Measurements from ENCODE around the gene ZBTB21. TPM values are rescaled to one million over a fixed set of nuclear protein-coding genes. Genes with fewer than 3 reads are reported as not detected.

Gene ZBTB21
- total RNA-seq, 1 experiment from 2014 or later = 18.1 TPM

GRCh38 chr21:42047821-42048613 is 37.9 kb upstream of the ZBTB21 start:
- no peaks in the 10 kb centered on the region for H3K4me1 Mint-ChIP-seq

More at GRCh38 chr21:42047821-42048613, 37.9 kb upstream of the ZBTB21 start:
- H4K5ac ChIP-seq (ENCODE audit: insufficient read length, low read depth, low read length) = no peak overlapping the region
- no peak overlapping the region for H3K23ac ChIP-seq (ENCODE audit: insufficient read length, low read depth, low read length)
- no peak overlapping the region for H2BK12ac ChIP-seq (ENCODE audit: insufficient read length, low read depth, low read length)
- no peaks in the 10 kb centered on the region for H3K23me2 ChIP-seq (ENCODE audit: insufficient read length, low read depth, low read length, poor library complexity, severe bottlenecking)
- H3K9ac ChIP-seq (ENCODE audit: extremely low read depth, insufficient read length, low read length) = no peak overlapping the region
- no peaks in the 10 kb centered on the region for H3K9me3 ChIP-seq (ENCODE audit: control insufficient read depth, low read depth, low read length)
- no peaks in the 10 kb centered on the region for H3K27me3 ChIP-seq (ENCODE audit: insufficient read depth, low read length)
- H3K79me1 ChIP-seq (ENCODE audit: insufficient read depth, low read depth, low read length, poor library complexity, severe bottlenecking) = no peaks in the 10 kb centered on the region
- H2AK5ac ChIP-seq (ENCODE audit: insufficient read length, low read length) = no peak overlapping the region
- no peaks in the 10 kb centered on the region for H4K20me1 ChIP-seq (ENCODE audit: control insufficient read depth, insufficient read depth, insufficient read length)
- H3K9me3 Mint-ChIP-seq = peaks cover 0 to 4% of the 10 kb centered on the region in 2 experiments; a peak in 1 of 5 replicates
- no peak overlapping the region for H3K56ac ChIP-seq (ENCODE audit: insufficient read length, low read depth, low read length)
- WGBS (ENCODE audit: extremely low coverage, insufficient read length, low lambda C conversion rate) = no CpG with 5 or more reads among the region's 19 CpGs
- H4K91ac ChIP-seq (ENCODE audit: insufficient read length, low read depth, low read length) = no peak overlapping the region
- no peak overlapping the region for H2BK120ac ChIP-seq (ENCODE audit: low read depth, low read length, poor library complexity, severe bottlenecking)
- H3K4ac ChIP-seq (ENCODE audit: low read depth, low read length) = no peak overlapping the region
- H3K18ac ChIP-seq (ENCODE audit: insufficient read length, low read depth, low read length) = no peak overlapping the region
- H2AFZ ChIP-seq (ENCODE audit: low read length) = no peak overlapping the region
- H3K4me1 ChIP-seq (ENCODE audit: insufficient read depth, low read length) = no peaks in the 10 kb centered on the region
- H3T11ph ChIP-seq (ENCODE audit: low read length) = no peak overlapping the region
- no peak overlapping the region for H2BK15ac ChIP-seq (ENCODE audit: low read depth, low read length)
- H2BK5ac ChIP-seq (ENCODE audit: insufficient read length, low read length) = no peak overlapping the region
- H3K4me2 ChIP-seq (ENCODE audit: insufficient read depth, insufficient read length, low read length) = no peak overlapping the region
- no peaks in the 10 kb centered on the region for H3K79me2 ChIP-seq (ENCODE audit: insufficient read depth, low read length)
- H3K27ac Mint-ChIP-seq = no peak overlapping the region
- no peak for DNase-seq
- no peak overlapping the region for H4K8ac ChIP-seq (replicated peaks; ENCODE audit: insufficient read length, low read depth, low read length)
- no peak overlapping the region for H2BK20ac ChIP-seq (ENCODE audit: low read depth, low read length, poor library complexity, severe bottlenecking)
- no peaks in the 10 kb centered on the region for H3K36me3 Mint-ChIP-seq (ENCODE audit: insufficient read depth in 1 of 3, low read depth in 3 of 3)
- no peak overlapping the region; the same call in 1 of the 2 replicates for H3K14ac ChIP-seq (ENCODE audit: insufficient read depth, low read length)
- H3K4me3 Mint-ChIP-seq = no peak overlapping the region
- TF ChIP-seq, protein P1, sequence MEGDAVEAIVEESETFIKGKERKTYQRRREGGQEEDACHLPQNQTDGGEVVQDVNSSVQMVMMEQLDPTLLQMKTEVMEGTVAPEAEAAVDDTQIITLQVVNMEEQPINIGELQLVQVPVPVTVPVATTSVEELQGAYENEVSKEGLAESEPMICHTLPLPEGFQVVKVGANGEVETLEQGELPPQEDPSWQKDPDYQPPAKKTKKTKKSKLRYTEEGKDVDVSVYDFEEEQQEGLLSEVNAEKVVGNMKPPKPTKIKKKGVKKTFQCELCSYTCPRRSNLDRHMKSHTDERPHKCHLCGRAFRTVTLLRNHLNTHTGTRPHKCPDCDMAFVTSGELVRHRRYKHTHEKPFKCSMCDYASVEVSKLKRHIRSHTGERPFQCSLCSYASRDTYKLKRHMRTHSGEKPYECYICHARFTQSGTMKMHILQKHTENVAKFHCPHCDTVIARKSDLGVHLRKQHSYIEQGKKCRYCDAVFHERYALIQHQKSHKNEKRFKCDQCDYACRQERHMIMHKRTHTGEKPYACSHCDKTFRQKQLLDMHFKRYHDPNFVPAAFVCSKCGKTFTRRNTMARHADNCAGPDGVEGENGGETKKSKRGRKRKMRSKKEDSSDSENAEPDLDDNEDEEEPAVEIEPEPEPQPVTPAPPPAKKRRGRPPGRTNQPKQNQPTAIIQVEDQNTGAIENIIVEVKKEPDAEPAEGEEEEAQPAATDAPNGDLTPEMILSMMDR (conservative IDR thresholded peaks at IDR 0.05) = no peak
- peaks cover 4% of the 10 kb centered on the region; the same call in 1 of the 2 replicates for H3K27me3 Mint-ChIP-seq (ENCODE audit: low read depth)
- no peak overlapping the region for H3K27ac ChIP-seq (ENCODE audit: insufficient read length, low read depth, low read length)
